AG08396 (cell line): Measurements from ENCODE around the gene PLB1.
"Not testable (repeated sequence)": the region's sequence is repeated elsewhere in the genome, so short reads cannot be mapped to it uniquely, and the experiment has no call there.

Experiments
- DNase-seq: peaks from one replicate; pipeline ENCODE4 v3.0.0; 2012; ENCODE audit warnings: low spot score, mixed read lengths

The PLB1 gene

DNA sequence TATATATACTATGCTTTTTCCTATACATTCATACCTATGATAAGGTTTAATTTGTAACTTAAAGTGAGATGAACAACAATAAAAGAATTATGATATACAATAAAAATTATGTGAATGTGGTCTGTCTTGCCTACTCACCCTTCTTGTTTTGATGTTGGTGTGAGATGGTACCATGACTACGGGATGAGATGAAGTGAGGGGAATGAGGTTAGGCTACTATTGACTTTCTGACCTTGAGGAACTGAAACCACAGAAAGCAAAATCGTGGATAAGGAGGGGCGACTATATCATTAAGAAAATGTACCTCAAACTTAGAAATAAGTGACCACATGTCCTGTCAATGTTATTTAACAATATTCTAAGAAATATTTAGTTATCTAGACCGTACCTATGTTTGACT, 151.8 kb downstream of the PLB1 start:
- DNase-seq = no peak

DNA sequence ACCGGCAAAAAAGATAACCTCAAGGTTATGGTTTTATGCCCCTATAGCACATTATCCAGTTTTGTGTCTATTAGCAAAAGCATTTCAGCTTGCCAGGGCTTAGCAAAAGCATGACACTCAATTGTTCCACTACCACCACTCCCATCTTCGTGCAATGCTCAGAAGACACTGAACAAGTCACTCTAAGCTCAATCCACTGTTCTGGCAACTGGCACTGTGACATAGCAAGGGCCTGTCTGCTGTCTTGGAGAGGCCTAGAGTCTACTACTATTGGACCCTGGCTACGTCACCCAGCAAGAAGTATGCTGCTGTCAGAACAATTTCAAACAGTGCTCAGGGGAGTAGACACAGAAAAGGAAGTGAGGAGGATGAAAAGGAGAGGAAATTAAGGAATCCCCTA, 152.3 kb downstream of the PLB1 start:
- no peak for DNase-seq

DNA sequence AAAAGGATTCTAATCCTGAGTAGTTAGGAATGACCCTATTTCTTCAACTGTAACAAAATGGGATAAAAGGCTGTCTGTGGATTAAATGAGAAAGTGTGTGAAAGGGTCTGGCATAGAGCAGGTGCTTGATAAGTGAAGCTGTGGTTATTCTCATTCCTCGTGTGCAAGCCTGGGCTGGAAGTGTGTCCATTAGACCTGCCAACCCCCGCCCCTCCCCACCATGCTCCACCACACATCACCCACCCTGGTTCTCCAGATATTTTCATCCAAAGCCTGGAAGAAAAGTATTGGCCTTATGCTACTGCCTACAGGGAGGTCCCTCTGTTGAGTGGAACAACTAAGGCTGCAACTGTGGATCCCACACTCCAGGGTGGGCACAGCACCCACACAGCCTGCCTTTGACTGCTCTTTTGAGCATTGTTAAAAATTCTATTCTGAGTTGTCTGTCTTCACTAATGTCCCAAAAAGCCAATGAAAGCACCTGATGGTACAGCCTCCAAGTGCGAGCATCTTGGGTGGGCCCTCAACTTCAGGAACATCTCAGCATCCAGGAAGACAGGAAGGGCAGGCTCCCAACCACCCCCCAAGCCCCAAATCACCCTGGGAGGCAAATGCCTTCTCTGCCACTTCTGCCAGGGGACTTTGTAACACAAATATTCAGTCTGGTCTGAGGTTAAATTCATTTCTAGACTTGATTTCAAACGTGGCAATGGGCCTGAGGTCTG, 153.0 kb downstream of the PLB1 start:
- no peak for DNase-seq

DNA sequence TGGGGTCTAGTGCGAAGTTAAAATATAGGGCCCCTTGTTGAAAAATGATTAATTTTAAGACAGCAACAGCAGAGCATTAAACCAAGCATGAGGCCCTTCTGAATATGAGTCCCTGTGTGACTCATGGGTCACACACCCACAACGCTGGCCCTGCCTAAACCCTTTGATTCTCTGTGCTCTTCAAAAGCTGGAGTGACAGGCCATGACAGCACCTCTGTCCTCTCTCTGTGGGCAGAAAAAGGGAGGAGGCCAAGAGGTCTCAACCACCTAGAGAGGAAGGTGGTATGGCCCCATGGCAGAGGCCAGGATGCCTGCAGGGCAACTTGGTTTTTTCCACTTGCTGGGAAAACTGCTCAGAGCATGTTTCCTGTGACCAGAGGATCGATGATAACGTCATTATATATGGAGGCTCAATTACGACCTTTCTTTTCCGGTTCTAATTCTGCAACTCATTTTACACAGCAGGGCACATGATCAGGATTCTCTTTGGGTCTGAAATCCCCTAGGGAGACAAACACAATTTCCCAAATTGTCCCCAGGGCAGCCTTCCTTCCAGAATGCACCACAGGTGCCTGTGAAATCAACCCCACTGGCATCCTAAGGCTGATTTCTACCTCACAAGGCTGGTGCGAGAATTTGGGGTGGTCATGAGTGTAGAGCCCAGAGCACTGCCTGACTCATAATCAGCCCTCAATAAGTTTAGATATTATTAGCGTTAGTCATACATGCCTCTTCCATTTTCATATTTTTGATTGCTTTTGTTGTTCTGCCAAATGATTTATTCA, 153.8 kb downstream of the PLB1 start:
- no peak for DNase-seq

DNA sequence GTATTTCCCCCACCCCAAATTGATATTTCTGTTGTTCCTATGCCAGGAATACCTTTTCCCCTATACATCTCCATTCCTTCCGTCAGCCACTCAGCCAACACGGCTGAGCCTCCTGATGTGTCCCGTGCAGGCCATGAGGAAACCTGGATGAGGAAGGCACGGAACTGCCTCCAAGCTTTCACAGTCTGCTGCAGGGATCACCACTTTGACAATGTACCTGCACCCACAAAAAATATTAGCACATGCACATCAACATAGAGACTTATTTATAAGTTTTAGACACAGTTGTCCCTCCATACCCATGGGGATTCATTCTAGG, 154.4 kb downstream of the PLB1 start:
- DNase-seq = no peak

DNA sequence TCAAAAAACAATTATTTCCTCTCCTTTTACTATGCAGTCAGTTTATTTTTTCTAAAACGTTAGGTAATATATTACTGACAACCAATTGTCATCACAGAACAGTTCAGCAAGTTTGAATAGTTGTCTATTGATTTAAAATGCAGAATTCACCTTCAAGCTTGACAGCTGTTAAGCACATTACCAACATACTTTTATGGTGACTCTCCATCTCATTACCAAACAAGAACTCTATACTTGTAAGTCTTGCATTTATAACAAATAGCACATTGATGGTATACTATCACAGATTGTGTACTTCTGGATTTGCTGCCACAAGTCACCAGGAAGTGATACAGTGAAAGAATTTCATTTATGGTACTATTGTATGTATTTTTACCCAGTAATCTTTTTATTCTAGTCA, 156.4 kb downstream of the PLB1 start:
- DNase-seq = no peak

DNA sequence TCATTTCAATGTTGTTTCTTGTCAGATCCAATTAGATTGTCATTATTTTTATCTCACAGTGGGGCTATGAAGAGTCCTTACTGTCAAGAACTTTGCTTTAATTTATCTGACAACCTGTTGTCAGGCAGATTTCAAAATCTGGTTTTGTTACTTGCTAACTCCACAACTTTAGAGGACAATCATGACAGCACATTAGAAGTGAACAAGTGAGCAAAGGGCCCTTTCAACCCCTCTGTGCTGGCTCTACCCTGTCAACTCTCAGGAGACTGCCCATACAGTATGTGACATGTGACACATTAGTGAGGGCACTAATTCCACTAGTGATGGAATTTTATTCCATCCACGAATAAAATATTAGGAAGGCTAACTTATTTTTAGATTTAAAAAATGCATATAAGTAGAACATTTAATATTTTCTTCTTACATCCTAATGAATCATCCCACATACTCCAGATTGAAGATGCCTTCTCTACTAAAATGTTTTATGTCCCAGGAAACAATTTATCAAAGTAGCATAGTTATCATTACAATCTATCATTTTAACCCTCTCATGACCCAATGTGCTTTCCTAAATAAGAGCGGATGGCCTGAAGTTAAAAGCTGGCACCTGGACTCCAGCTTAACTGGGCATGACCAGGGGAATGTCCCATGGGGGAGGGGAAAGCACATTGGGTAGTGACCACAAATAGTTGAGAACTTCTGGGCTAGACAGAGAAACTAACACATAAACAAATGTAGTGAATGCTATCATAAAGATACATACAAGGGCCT, 158.2 kb downstream of the PLB1 start:
- DNase-seq = no peak

DNA sequence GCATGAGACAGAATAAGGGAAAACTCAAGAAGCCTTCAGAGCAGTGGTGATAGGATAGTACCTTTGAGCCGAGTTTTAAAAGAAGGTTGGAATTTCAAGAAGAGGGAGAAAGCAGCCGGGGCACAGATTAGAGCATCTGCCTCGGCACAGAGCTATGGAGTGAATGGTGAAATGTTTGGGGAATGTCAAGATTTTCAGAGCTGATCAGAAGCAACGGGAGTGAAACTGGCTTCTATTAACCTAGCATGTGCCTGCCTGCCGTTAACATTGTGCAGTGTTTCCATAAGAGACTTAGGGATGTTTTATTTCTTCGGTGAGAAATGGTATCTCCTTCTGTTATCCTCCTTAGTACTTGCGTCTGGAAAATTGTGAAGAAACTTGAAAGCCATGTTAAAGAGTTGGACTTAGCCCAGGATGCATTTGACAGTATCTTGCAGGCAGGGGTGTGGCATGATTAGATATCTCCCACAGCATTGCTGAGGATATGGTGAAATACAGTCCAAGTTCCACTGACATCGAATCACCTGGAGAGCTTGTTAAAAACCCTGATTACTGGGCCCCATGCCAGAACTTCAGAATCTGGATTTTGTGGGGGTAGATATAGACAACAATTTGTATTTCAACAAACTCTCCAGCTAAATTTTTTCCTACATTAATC, 158.9 kb downstream of the PLB1 start:
- no peak for DNase-seq

DNA sequence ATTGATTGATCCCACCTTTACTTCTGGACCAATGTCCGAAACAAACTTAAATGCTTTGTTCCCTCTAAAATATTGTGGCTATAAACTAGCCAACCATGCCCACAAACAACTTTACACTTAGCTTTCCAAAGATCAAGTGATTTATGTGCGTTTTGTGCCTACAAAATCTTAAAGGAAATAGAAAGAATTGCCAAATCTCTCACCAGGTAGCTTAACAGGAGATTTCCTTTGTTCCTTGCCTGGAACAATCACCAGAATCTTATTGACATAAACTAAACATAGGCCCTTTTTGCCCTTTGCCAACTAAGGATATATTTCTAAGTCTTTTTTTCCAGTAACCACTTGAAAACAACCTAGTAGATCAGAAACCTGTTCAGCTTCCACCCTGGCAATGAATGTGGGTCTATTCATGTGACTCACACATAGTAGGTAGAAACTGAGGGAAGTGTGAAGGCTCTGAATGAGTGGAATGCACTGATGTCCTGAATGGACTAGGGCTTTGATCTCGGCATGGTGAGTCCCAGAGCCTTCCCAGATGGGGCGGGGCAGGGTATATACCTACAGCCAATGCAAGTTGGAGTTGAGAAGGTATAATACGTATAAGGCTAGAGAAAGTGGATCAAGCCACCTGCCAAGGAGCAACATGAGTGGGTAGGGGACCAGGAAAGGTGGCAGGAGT, 161.2 kb downstream of the PLB1 start:
- no peak for DNase-seq

DNA sequence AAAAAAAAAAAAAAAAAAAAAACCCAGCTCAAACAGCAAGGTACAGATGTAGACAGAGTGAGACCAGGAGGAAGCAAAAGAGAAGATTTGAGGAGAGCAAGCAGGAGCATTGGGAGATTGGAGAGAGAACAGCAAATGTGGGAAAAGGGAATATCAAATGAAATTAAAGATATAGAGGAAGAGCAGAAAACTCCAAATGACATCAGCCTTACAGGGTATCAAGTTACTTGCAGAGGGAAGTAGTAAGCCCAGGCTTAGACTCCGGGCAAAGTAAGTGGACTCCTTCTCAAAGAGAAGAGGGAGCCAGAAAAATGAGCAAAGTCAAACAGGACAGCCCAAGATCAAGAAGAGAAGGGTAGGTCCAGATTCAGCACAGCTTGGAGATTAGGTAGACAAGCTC, 162.5 kb downstream of the PLB1 start:
- DNase-seq = peak; percentile 37

DNA sequence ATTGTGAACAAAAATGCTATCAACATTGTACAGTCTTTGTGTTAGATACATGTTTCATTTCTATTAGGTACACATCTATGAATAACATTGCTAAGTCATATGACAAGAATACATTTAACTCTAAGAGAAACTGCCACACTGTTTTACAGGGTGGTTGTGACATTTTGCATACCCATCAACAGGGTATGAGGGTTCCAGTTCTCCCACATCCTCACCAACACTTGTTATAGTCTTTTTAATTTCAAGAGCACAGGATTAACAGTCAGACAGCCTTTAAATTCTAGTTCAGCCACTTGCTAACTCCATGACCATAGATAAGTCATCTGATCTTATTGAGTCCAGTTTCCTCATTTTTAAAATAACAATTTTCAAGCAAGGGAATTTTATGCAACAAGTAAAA, 163.3 kb downstream of the PLB1 start:
- DNase-seq = no peak

DNA sequence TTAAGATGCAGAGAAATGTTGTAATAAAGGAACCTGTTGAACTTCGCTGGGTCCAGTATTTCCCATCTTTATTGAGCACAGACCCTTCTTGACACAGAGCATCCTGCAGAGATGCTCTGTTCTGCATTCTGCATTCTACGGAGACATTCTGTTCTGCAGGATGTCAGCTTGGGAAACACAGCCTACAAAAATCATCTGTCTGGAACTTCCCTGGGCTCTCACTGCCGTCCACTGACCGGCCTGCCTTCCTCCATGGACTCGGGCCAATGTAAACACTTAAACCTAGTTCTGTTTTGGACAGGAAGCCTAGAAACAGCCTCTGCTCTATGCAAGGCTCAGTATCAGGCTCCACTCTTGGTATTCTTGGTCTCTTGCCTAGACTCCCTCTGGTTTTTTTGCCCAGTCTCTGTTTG, 165.7 kb downstream of the PLB1 start:
- peak; percentile 65 for DNase-seq

DNA sequence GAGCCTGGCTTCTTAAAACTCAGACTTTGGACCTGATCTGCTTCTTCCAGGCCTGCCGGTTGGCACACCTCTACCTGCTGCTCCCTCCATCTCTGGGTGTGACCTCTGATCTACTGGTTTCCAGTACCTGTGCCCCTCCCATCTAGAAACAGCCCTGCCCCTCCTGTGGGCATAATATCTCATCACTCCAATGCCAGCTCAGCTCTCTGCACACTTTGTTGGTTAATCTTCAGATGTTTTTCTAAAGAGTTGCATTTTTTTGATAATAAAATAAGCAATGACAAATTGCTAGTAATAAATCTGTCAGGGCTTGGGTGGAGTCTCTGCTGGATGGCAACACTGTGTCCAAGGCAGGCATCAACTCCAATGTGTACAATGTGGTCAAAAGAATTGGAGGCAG, 166.2 kb downstream of the PLB1 start:
- no peak for DNase-seq

DNA sequence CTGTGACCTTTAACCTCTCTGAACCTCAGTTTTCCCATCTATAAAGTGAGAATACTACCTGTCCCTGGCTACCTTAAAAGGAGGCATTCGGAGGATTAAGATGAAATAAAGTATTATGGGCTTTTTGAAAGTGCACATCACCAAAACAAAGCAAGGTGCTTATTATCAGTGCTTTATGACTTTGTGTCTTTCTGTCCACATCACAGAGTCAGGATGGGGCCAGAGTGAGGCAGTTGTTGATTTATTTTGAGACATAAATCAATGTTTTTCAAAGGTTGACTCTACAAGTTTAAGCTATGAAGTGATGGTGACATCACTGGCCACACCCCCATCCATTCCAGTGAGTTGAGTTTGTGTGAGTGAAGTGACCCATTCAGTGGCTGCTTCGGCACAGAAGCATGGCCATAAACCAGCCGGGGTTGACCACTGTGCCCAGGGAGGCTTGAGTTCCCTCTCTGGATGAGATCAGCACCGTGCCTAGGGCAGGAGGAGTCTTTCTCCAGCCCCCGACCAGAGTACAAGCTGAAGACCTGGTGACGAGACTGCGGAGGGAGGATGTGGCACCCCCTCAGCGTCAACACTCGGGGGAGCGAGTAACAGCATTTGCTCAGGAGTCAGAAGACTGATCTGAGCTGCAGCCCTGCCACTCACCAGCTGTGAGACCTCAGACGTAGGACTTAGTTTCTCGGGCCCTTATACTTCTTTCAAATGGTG, 166.8 kb downstream of the PLB1 start:
- DNase-seq = peak; percentile 45

DNA sequence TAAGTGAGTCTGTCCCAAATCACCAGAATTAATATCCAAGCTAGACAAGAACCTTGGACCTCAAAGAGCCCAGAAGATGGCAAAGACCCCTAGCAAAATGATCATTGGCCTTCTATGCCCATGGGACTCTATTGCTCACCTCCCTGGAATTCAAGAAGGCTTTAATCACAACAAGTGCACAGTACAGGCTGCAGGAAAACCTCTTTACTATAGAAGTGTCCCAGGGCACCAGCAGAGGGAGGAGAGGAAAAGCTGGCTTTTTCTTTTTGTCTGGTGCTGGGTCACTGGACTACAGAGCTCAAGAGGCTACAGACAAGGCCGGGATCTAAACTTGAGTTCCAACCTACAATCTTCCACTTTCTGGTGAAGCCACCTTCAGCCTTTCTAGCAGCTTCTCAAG, 167.5 kb downstream of the PLB1 start:
- peak; percentile 45 for DNase-seq

DNA sequence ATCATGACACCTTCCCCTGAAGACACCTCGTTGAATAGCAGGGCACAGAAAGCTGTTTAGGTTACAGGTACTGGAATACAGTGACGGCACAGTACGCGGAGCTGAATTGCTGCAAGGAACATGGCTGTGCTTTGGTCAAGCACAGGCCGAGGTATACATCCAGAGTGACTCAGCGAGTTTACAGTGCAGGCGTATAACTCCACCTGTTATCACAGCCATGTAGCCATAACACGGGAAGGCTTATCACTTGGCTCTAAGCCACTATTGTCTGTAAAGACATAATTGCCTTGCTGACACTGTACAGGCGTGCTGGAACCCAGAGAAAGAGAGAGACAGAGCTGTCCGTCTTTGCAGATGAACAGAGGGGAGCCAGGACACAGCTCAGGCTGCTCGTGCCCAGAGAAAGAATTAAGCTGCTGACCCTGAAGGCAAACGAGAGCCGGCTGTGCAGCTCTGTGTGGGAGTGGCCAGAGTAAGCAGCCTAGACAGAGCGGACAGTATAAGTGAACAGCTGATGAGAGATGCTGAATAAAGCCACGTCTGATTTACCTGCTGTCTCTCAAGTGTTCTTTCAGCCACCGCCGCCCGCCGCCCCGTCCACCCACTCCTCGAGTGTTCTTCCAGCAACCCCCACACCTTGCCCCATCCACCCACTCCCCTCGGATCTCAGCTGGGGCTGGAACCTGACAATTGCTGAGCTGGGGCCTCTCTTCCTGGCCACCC, 168.4 kb downstream of the PLB1 start:
- no peak for DNase-seq

DNA sequence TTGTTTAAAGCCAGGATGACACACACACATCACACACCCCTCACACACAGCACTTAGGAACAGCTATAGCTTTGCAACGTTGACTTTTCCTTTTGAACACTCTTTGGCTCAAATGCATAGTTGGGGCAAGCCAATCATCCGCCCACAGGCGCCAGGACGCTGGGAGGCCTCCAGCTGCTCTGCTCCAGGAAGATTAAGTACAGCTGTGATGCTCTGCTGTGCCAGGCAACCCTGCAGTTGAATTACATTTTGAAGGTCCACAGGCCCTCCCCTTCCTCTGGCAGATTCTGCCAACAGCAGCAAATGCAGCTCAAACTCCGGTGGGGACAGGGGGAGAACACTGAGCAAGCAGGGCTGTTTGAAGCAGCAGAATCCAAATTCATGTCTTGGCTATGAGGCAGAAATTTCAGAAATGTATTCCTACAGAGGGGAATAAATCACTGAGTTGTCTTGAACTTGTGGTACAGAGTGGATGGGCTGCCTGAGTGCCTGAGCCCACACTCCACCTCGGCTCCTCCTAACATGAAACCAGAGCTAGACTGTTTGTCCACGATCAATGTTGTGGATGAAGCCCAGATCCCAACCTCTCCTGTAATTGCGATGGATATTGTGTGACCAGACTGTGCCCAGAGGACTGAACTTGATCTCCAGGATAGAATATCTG, 169.3 kb downstream of the PLB1 start:
- DNase-seq = peak; percentile 72

DNA sequence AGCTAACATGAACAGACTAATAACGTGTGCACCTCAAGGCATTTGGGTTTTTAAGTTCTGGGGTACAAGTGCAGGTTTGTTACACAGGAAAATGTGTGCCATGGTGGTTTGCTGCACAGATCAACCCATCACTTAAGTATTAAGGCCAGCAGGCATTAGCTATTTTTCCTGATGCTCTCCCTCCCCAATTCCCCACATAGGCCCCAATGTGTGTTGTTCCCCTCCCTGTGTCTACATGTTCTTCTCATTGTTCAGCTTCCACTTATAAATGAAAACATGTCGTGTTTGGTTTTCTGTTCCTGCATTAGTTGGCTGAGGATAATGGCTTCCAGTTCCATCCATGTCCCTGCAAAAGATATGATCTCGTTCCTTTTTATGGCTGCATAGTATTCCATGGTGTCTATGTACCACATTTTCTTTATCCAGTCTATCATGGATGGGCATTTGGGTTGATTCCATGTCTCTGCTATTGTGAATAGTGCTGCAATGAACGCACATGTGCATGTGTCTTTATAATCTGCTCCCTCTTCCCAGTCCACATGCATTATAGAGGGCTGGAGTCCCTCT, 170.0 kb downstream of the PLB1 start:
- DNase-seq = not testable (repeated sequence)

DNA sequence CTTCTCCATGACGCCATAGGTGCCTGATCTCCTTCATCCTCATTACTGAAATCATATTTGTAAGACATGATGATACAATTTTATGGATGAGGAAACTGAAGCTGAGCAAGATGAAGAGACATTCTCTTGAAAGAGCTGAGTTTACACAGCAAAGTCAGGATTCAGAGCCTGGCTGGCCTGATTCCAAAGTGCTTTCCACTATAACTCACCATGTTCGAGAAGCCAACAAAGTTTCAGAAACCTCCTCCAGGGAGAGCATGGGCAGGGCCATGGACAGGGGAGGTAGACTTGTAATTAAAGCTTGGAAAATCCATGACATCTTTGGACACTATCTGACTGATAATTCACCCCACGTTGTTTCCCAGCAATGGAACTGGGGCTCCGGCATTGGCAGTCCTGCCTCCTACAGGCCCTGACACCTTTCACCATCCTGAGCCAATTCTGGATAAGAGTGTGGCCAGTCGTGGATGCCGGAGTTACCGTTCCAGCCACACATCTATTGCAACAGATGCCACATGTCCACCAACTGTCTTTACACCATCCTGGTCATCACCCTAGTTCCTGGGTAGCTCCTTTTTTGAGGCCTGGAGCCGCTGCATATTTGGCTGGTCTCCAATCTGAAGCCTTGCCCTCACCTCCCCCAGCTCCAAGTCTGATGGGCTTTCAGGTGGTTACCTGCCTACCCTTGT, 170.8 kb downstream of the PLB1 start:
- no peak for DNase-seq
